Kidney (tissue), 14 donors: Measurements from ENCODE around the gene C11orf71. TPM values are rescaled to one million over a fixed set of nuclear protein-coding genes. Genes with fewer than 3 reads are reported as not detected.

ENCODE experiments used
- DNase-seq, 5 donors: peaks; one replicate each; pipeline ENCODE4 v3.0.0-alpha.2; 2013 to 2020
- FAIRE-seq: peaks from 2 replicates; lab custom pipeline; 2012; peaks lifted over from hg19 to GRCh38; lab: Jason Lieb, UNC
- H3K27ac ChIP-seq, 2 donors: one replicate each; pipeline ENCODE4 v1.7.0; 2013; ENCODE audit warnings: low read depth in 2 of 2, low read length in 2 of 2, inconsistent platforms in 1 of 2
- H3K27me3 ChIP-seq: one replicate; pipeline ENCODE4 v1.7.1; 2013; ENCODE audit warnings: low read length, inconsistent platforms; ENCODE audit not compliant: control insufficient read depth, insufficient read depth
- H3K36me3 ChIP-seq, 3 donors: one replicate each; pipeline versions ENCODE4 v1.7.0 to v1.7.1; 2013; ENCODE audit warnings: low read length in 3 of 3, control low read depth in 1 of 3, inconsistent platforms in 1 of 3; ENCODE audit not compliant: insufficient read depth in 3 of 3, control insufficient read depth in 2 of 3
- H3K4me1 ChIP-seq, 3 donors: one replicate each; pipeline versions ENCODE4 v1.7.0 to v1.7.1; 2013; ENCODE audit warnings: low read length in 3 of 3, inconsistent platforms in 1 of 3, low read depth in 1 of 3; ENCODE audit not compliant: control insufficient read depth in 2 of 3, insufficient read depth in 2 of 3
- H3K4me3 ChIP-seq, 3 donors: one replicate each; pipeline versions ENCODE4 v1.7.0 to v1.8.1; 2013; ENCODE audit warnings: low read length in 3 of 3, control low read depth in 1 of 3, inconsistent platforms in 1 of 3
- H3K9ac ChIP-seq, 3 donors: one replicate each; pipeline versions ENCODE4 v1.7.0 to v1.7.1; 2013; ENCODE audit warnings: low read length in 3 of 3, control low read depth in 1 of 3, inconsistent platforms in 1 of 3
- H3K9me3 ChIP-seq, 3 donors: one replicate each; pipeline versions ENCODE4 v1.7.0 to v1.7.1; 2013; ENCODE audit warnings: low read length in 3 of 3, control low read depth in 1 of 3, inconsistent platforms in 1 of 3; ENCODE audit not compliant: control insufficient read depth in 2 of 3, insufficient read depth in 1 of 3
- CTCF ChIP-seq: IDR thresholded peaks from 3 replicates; pipeline ENCODE4 v1.5.1; 2012; ENCODE audit warnings: mild to moderate bottlenecking, moderate library complexity, borderline replicate concordance; ENCODE audit not compliant: insufficient read depth; ENCODE audit errors: extremely low read depth
- intact Hi-C: fragments of 100-400 bp; cut with DNase I; formaldehyde crosslinking; loops from one replicate; pipeline ENCODE4 v1.11.1; 2022
- polyA plus RNA-seq: library from polyadenylated mRNA; stranded (reverse); fragments of 350-450 nt; fragmentation: Illumina TruSeq; extraction: RNeasy Lipid Tissue Mini Kit (QIAGEN cat#74804); gene quantifications from one replicate; pipeline ENCODE4 v1.2.3, GENCODE V29; 2014; ENCODE audit warnings: low read depth, low replicate concordance; ENCODE audit not compliant: insufficient read depth
- total RNA-seq: library from RNA; stranded (reverse); fragmentation: NEBNext Ultra II Directional; extraction: Animal tissue kit (Norgen Biotek cat#: 25700); gene quantifications from one replicate; pipeline ENCODE4 v1.2.1, GENCODE V29; 2021
- donor health status: control.
- donor health status: control.
- donor health status: control.
- donor health status: control.
- donor health status: control.
- donor health status: DM: yes; HTN: yes; CAD: no.
- donor health status: Normal renal cell carcinoma (clear cell type).

The C11orf71 gene
- total and polyA plus RNA-seq, 2 donors from 2014 or later: 12.3 to 21.2 TPM

GRCh38 chr11:114386545-114386944 lies 13.8 kb downstream of the C11orf71 start:
- Histone ChIP-seq H3K27ac (no peak overlapping the region), H3K27me3 (no peaks in the 10 kb centered on the region), H3K36me3 (no peaks in the 10 kb centered on the region), H3K4me3 (no peak overlapping the region), H3K9me3 (peaks cover 0 to 1% (median 0%) of the 10 kb centered on the region in 3 donors), H3K9ac (no peak overlapping the region), H3K4me1 (no peaks in the 10 kb centered on the region)
- DNase-seq: no peak
- intact Hi-C loops: no loop called here
- FAIRE-seq: no peak
- no peak for TF ChIP-seq CTCF

GRCh38 chr11:114386131-114386530 lies 14.2 kb downstream of the C11orf71 start:
- DNase-seq (peak in 1 of 5 donors; percentile 44), FAIRE-seq (no peak)
- H3K27me3 ChIP-seq: no peaks in the 10 kb centered on the region
- H3K9me3 ChIP-seq: peaks cover 0 to 1% (median 0%) of the 10 kb centered on the region in 3 donors
- no peak overlapping the region for H3K9ac ChIP-seq
- no peak overlapping the region for H3K4me3 ChIP-seq
- H3K27ac ChIP-seq: no peak overlapping the region
- intact Hi-C loops: no loop called here
- H3K4me1 ChIP-seq: no peaks in the 10 kb centered on the region
- no peaks in the 10 kb centered on the region for H3K36me3 ChIP-seq
- TF ChIP-seq CTCF: no peak

- Histone ChIP-seq H3K4me3 (no peak overlapping the region), H3K9ac (no peak overlapping the region), H3K9me3 (peaks cover 0 to 1% (median 0%) of the 10 kb centered on the region in 3 donors), H3K4me1 (no peaks in the 10 kb centered on the region), H3K27me3 (no peaks in the 10 kb centered on the region), H3K27ac (no peak overlapping the region), H3K36me3 (no peaks in the 10 kb centered on the region)
- no peak for TF ChIP-seq CTCF
- FAIRE-seq: no peak
- DNase-seq: no peak
- intact Hi-C loops: no loop called here
These were observed 15.8 kb downstream of the C11orf71 start for GRCh38 chr11:114384487-114384886.

GRCh38 chr11:114382509-114382908 lies 17.8 kb downstream of the C11orf71 start:
- Histone ChIP-seq H3K4me3 (no peak overlapping the region), H3K4me1 (no peaks in the 10 kb centered on the region), H3K27me3 (no peaks in the 10 kb centered on the region), H3K9me3 (peaks cover 0 to 1% (median 0%) of the 10 kb centered on the region in 3 donors), H3K27ac (no peak overlapping the region), H3K9ac (no peak overlapping the region), H3K36me3 (no peaks in the 10 kb centered on the region)
- no peak for FAIRE-seq
- TF ChIP-seq CTCF: no peak
- no peak for DNase-seq
- intact Hi-C loops: no loop called here
